HG03558 (cell line): ENCODE measurements around the gene DCTN3.

Experiments used
- ATAC-seq: cut with Tn5 transposase; IDR thresholded peaks from one replicate; pipeline ENCODE4 v1.9.1; 2021; ENCODE audit warnings: moderate number of reproducible peaks; ENCODE audit not compliant: unreplicated experiment; ENCODE audit errors: extremely low read depth

The DCTN3 gene

GRCh38 chr9:34620061-34620994 is at the start of gene DCTN3:
TSS of gene DCTN3 (minus strand) at chr9:34620495. CDS start at chr9:34620464, 31 bp downstream.
- peak; percentile 88 for ATAC-seq

- no peak for ATAC-seq
Measured at GRCh38 chr9:34665381-34666250, 45.3 kb upstream of the DCTN3 start.

GRCh38 chr9:34665067-34665380 is 44.7 kb upstream of the DCTN3 start:
- ATAC-seq, result no peak

GRCh38 chr9:34664281-34665066 is 44.2 kb upstream of the DCTN3 start:
- ATAC-seq, result no peak

GRCh38 chr9:34663303-34663605 is 43.0 kb upstream of the DCTN3 start:
- ATAC-seq, result no peak

- ATAC-seq, result no peak
Measured at GRCh38 chr9:34662526-34663302, 42.4 kb upstream of the DCTN3 start, which contains the start of gene CCL27. TSS of gene CCL27 (minus strand) at chr9:34662657. CDS start at chr9:34662633, 24 bp downstream.

- no peak for ATAC-seq
Measured at GRCh38 chr9:34659592-34660253, 39.4 kb upstream of the DCTN3 start.

- no peak for ATAC-seq
Measured at GRCh38 chr9:34658461-34658860, 38.2 kb upstream of the DCTN3 start.

GRCh38 chr9:34656992-34657391 is 36.7 kb upstream of the DCTN3 start:
- no peak for ATAC-seq

- ATAC-seq, result no peak
Measured at GRCh38 chr9:34655394-34655793, 35.1 kb upstream of the DCTN3 start.

- ATAC-seq, result no peak
Measured at GRCh38 chr9:34654323-34655051, 34.2 kb upstream of the DCTN3 start.

- no peak for ATAC-seq
Measured at GRCh38 chr9:34653151-34654072, 33.1 kb upstream of the DCTN3 start.

GRCh38 chr9:34652602-34653000 is 32.3 kb upstream of the DCTN3 start:
- no peak for ATAC-seq

- no peak for ATAC-seq
Measured at GRCh38 chr9:34651876-34652601, 31.7 kb upstream of the DCTN3 start, which contains the start of gene IL11RA. TSS of gene IL11RA (plus strand) at chr9:34652185. CDS start at chr9:34655218, 3,033 bp downstream.

GRCh38 chr9:34651321-34651720 is 31.0 kb upstream of the DCTN3 start:
- ATAC-seq, result no peak

- no peak for ATAC-seq
Measured at GRCh38 chr9:34650816-34651215, 30.5 kb upstream of the DCTN3 start.

GRCh38 chr9:34648673-34649072 is 28.4 kb upstream of the DCTN3 start:
- ATAC-seq, result no peak
